Stimulated activated CD8-positive, alpha-beta memory T cell treated with anti-CD3 and anti-CD28 coated beads, Interleukin-4, amount 100 ng/mL, for 48 hours (primary cell): Measurements from ENCODE around the gene PLXNA4.

Experiments
- DNase-seq: peaks from one replicate; pipeline ENCODE4 v3.0.0-alpha.2; 2020

PLXNA4 gene

GRCh38 chr7:132430861-132431822, 145.1 kb downstream of the PLXNA4 start:
- DNase-seq: peak; percentile 63

- DNase-seq: no peak
These were observed 146.0 kb downstream of the PLXNA4 start for GRCh38 chr7:132430041-132430855.

- no peak for DNase-seq
These were observed 147.1 kb downstream of the PLXNA4 start for GRCh38 chr7:132429181-132429580.

DNA sequence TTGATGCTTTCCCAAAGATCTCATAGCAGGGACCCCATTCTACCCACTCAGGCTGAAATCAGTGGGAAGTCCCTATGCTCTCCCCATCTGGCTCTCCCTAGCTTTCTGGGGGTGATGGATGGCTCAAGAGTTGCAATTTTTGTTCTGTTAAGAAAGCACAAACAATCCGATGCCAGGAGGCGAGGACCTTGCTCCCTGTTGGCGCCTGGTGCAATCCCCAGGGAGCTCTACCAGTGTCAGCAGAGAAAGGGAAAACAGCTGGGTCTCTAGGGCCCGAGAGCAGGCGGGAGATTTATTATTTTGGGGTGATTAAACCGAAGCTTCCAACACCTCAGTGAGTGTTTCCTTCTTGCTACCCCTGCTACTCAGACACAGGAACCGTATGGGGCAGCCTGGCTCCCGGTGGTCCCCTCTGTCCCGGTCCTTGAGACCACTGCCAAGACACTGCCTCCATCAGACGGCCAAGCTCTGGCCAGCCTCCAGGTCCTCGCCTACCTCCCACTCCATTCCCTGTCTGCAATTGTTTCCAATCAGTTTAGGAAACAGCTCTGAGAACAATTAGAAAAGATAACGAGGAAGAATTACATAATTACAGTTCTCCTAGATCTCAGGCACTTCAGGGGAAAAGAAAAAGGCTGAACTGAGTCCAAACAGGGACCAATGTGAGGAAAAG, 147.9 kb downstream of the PLXNA4 start:
- DNase-seq: no peak

GRCh38 chr7:132425942-132426341, 150.3 kb downstream of the PLXNA4 start:
- DNase-seq: no peak

DNA sequence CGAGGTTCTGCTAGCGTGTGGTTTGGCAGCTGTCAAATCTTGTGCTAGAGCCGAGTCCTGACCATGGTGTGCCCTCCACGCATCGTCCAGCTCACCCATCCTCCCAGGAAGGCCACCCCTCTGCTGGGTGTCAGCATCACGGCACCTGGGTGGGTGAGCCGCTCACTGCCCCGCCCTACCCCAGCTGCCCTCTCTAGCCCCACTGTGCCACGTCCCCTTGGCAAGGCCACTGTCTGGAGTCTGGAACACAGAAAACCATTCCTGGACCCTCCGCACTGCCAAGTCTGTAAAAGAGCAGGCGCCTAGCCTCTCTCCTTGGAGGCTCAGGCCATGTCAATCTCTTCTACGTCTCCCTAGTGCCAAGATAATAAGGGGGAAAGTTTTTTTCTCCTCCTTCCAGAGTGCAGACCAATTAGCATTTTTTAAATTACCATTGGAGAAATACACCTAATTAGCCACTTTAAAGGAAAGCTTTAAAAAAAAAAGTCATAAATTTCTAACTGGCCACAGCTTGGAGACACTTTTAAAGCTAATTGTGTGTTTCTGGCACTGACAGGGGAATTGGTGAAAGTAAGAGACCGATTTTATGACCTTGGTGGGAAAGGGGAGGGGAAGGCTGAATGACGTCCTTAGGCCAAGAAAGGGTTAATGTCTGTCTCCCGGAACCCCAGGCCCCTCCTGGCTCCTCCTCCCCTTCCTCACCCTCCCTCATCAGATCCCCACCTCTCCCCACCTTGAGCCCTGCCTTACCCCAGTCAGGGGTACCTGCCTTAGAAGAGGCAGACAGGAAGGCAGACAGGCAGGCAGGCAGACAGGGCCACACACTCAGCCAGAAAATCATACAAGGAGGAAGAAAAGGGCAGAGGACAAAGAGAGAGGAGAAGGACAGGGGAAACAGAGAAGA, 151.2 kb downstream of the PLXNA4 start:
- DNase-seq: no peak

DNA sequence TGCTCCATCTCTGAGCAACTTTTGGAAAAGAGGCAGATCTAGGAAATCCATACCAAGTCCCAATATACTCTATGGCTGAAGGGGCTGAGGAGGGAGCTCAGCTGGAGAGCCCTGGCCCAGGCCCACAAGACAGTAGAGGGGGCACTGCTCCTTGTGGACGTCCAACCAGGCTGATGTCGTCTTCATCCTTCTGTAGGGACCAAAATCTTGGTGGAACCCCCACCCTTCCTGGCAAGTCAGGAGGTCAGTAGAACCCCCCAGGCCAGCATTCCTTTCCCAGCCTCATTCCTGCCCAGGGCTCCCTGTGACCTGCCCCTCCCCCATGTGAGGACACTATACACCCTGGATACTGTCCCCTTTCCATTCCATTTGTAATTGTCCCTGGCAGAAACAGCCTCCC, 152.0 kb downstream of the PLXNA4 start:
- DNase-seq: no peak

DNA sequence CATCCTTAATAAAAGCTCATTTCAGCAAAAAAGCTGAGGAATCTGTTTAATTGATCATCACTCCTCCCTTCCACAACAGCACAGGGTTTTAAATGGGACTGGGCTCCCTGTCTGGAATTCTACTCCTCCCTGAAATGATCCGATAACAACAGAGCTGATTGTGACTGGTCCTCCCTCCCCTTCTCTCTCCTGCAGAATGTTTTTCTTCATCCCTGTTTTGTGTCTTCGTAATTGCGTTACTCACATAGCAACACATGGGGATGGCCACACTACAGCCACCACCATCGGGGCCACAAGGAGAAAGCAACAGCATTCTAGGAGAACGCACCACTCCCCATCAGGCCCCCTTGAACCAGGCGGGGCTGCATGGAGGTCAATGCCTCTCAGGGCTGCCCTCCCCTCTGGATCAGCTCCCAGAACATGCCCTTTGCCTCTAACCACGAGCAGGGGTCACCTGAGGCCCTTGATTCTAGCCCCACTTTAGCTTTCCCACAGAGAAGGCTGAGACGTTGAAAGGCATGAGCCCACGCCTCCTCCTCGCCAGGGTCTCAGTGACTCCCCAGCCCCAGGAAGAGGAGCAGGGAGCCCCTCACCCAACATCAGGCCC, 152.6 kb downstream of the PLXNA4 start:
- no peak for DNase-seq

DNA sequence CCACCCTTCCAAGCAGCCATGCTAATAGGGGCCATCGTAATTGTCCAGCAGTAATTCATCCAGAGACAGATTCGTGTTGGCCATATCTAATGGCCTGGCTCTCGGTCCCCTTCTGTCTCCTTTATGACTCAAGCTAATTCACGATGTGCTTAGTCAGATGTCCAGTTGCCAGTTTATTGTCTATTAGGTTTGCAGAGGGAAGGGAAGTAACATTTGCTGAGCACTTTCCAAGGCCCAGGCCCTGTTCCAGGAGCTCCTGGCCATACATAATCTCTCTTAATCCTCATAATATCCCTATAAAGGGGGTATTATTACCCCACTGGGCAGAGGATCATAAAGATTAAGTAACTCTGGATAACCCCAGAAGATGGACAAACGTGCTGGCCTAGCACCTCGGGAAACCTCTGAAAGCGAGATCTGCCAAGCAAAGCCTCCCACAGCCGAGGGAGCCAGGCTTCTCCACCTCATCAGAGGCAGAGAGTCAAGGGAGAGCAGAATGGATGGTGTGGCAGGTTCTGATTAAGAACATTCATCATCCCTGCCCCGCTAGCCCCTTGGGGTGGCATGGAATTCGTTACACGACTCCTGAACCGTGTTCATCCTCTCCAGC, 153.7 kb downstream of the PLXNA4 start:
- DNase-seq: no peak

- DNase-seq: no peak
These were observed 155.7 kb downstream of the PLXNA4 start for GRCh38 chr7:132420527-132420926.

- no peak for DNase-seq
These were observed 156.7 kb downstream of the PLXNA4 start for GRCh38 chr7:132419542-132419941.

DNA sequence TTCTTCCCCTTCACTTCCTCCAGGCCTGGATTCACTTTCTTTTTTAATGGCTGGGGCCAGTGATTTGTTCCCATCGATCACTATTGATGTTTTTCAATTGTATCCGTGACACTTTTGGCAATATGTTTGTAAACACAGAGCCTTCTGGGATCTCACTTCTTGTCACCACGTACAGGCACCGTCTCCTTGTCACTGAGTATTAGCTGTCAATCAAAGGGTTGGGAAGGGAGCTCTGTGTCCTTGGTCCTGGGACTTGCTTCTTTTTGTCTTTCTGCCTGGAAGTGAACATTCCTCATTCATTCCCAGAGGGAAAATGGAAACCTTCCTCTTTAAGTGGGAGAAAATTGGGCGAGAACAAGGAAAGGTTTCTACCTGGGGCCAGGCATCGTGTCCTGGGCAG, 157.4 kb downstream of the PLXNA4 start:
- DNase-seq: no peak

- DNase-seq: no peak
These were observed 159.0 kb downstream of the PLXNA4 start for GRCh38 chr7:132417103-132417906.

DNA sequence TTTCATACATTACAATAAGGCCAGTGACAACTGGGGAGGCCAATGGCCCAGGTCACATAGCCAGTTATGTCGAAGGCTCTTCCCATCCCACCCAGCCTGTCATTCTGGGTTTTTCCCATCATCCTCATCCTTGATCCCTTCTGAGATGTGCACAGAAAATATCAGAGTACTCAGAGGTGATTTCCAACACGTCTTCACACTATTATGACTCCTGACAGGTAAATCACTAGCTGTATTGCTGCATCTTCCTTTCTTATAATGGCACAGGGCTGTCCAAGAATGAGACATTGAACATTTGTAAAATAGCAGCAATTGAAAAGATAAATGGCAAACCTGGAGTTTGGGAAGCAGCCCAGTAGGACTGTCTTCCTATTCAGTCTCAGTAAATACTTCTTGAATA, 159.9 kb downstream of the PLXNA4 start:
- no peak for DNase-seq

DNA sequence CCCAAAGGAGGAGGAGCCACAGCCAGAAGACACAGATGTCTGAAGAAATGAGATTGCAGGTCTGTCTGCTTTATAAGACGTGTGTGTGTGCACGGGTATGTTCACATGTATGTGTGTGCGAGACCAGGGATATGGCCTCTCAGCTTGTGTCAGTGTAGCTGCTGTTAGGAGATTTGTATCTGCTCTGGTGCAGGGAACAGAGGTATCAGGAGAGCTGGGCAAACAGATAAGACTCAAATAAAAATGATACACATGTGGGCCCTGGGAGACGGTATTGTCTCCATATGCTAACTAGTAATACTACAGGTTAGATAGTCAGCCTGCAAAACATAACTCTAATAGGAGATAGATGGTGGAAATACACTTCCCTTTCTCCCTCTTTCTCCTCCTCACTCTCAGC, 161.0 kb downstream of the PLXNA4 start:
- no peak for DNase-seq

GRCh38 chr7:132414857-132415256, 161.4 kb downstream of the PLXNA4 start:
- DNase-seq: no peak

DNA sequence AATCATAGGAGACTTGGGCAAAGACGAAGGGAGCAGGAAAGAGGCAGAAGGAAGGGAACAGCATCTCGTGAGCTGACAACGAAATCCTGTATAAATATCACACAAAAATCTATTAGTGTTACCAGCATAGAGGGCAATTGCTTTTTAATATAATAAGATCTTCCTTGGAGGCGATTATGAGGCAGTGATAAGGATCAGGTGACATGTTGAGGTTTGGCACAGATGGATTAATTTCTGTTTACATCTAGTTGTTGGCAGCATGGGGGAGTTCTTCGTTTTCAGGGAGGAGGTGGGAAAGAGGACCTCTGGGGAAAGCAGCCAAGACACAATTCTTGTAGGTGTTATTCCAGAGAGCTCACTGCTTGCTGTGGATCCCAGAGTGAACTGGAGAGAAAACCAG, 163.8 kb downstream of the PLXNA4 start:
- DNase-seq: no peak

- no peak for DNase-seq
These were observed 165.3 kb downstream of the PLXNA4 start for GRCh38 chr7:132410861-132411541.

- DNase-seq: no peak
These were observed 165.9 kb downstream of the PLXNA4 start for GRCh38 chr7:132410385-132410784.

DNA sequence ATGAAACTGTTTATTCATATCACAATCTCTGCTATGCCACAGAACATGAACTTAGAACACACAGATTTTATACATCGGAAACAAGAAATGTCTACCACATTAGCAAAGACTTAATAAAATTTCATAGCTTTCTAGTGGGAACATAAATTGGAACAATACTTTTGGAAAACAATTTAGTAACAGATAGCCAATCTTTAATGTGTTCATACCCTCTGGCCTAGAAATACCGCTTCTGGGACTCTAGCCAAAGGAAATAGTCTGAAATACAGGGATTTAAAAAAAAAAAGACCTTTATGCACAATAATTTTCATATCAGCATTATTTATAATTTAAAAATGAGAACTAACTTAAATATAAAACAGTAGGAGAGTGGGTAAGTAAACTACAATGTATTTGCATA, 168.5 kb downstream of the PLXNA4 start:
- no peak for DNase-seq
